Measurements from ENCODE around the gene PRR3.

DNA sequence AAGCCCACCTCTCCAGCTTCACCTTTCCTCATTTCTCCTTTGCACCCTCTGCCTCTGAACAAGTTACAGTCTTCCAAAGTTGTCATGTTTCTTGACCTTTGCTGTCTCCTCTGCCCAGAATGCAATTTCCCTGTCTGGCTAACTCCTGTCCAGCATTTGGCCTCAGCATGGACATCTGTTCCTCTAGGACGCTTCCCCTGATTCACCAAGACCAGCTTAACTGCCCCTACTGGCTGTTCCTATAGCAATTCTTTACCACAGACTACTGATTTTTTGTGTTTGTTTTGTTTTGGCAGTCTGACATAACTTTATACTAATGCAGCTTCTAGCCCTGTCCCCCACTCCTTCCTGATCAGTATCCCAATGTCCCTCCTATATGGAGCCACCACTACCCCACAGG lies 14.2 kb upstream of the PRR3 start:
- TF ChIP-seq EZH2phosphoT487 (IDR thresholded peaks at IDR 0.05; ENCODE audit: unreplicated experiment) = no peak
- no peak for TF ChIP-seq REST (IDR thresholded peaks at IDR 0.05; ENCODE audit: unreplicated experiment)
- no peak for TF ChIP-seq POLR2AphosphoS5 (IDR thresholded peaks at IDR 0.05; ENCODE audit: low read depth)
- TF ChIP-seq, protein P1, sequence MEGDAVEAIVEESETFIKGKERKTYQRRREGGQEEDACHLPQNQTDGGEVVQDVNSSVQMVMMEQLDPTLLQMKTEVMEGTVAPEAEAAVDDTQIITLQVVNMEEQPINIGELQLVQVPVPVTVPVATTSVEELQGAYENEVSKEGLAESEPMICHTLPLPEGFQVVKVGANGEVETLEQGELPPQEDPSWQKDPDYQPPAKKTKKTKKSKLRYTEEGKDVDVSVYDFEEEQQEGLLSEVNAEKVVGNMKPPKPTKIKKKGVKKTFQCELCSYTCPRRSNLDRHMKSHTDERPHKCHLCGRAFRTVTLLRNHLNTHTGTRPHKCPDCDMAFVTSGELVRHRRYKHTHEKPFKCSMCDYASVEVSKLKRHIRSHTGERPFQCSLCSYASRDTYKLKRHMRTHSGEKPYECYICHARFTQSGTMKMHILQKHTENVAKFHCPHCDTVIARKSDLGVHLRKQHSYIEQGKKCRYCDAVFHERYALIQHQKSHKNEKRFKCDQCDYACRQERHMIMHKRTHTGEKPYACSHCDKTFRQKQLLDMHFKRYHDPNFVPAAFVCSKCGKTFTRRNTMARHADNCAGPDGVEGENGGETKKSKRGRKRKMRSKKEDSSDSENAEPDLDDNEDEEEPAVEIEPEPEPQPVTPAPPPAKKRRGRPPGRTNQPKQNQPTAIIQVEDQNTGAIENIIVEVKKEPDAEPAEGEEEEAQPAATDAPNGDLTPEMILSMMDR (conservative IDR thresholded peaks at IDR 0.05; ENCODE audit: low read depth in 2 of 2) = no peak
- TF ChIP-seq EZH2 (IDR thresholded peaks at IDR 0.05; ENCODE audit: low read depth, unreplicated experiment) = no peak
- no peak for TF ChIP-seq CREB1 (CRISPR knock-in tag; IDR thresholded peaks at IDR 0.05; ENCODE audit: low read depth)
- TF ChIP-seq JUNB (IDR thresholded peaks at IDR 0.05; ENCODE audit: unreplicated experiment) = no peak
- no peak for TF ChIP-seq STAT1 (IDR thresholded peaks at IDR 0.05; ENCODE audit: unreplicated experiment)
